Measurements from ENCODE around the gene TCF3. TPM values are rescaled to one million over a fixed set of nuclear protein-coding genes. Genes with fewer than 3 reads are reported as not detected.

The TCF3 gene
- total and polyA plus RNA-seq, 2 of the 8 experiments (the other 6 are each of a cell fraction or from before 2014, with no cell fraction given) = 241 to 348 TPM

DNA sequence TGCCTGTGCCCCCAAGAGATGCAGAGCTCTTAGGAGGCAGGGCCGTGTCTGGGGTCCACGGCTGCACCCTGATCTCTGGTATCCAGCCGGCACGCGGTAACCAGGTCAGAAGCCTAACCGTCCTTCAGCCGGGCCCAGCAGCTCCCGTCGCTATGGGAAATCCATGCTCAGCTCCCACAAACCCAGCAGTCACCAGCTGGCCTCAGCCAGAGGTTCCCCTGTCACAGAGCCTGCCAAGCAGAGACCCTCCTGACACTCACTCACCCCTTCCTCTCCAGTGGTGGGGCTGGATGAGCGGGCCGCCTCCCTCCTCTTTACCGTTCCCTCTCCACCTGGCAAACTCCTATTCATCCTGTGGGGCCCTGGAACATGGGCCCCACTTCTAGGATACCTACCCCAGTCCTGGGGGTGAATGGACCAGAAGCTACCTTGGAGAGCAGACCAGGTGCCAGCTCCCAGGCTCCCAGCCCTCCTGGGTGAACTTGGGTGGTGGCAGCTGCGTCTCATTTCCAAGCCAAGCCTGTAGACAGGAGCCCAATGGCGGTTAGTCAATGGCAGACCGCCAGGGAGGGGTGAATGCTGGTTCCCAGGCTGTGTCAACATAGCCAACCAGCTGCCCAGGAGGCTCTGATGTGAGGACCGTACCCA is 21.4 kb upstream of the TCF3 start (continued):
- TF ChIP-seq, protein P1, sequence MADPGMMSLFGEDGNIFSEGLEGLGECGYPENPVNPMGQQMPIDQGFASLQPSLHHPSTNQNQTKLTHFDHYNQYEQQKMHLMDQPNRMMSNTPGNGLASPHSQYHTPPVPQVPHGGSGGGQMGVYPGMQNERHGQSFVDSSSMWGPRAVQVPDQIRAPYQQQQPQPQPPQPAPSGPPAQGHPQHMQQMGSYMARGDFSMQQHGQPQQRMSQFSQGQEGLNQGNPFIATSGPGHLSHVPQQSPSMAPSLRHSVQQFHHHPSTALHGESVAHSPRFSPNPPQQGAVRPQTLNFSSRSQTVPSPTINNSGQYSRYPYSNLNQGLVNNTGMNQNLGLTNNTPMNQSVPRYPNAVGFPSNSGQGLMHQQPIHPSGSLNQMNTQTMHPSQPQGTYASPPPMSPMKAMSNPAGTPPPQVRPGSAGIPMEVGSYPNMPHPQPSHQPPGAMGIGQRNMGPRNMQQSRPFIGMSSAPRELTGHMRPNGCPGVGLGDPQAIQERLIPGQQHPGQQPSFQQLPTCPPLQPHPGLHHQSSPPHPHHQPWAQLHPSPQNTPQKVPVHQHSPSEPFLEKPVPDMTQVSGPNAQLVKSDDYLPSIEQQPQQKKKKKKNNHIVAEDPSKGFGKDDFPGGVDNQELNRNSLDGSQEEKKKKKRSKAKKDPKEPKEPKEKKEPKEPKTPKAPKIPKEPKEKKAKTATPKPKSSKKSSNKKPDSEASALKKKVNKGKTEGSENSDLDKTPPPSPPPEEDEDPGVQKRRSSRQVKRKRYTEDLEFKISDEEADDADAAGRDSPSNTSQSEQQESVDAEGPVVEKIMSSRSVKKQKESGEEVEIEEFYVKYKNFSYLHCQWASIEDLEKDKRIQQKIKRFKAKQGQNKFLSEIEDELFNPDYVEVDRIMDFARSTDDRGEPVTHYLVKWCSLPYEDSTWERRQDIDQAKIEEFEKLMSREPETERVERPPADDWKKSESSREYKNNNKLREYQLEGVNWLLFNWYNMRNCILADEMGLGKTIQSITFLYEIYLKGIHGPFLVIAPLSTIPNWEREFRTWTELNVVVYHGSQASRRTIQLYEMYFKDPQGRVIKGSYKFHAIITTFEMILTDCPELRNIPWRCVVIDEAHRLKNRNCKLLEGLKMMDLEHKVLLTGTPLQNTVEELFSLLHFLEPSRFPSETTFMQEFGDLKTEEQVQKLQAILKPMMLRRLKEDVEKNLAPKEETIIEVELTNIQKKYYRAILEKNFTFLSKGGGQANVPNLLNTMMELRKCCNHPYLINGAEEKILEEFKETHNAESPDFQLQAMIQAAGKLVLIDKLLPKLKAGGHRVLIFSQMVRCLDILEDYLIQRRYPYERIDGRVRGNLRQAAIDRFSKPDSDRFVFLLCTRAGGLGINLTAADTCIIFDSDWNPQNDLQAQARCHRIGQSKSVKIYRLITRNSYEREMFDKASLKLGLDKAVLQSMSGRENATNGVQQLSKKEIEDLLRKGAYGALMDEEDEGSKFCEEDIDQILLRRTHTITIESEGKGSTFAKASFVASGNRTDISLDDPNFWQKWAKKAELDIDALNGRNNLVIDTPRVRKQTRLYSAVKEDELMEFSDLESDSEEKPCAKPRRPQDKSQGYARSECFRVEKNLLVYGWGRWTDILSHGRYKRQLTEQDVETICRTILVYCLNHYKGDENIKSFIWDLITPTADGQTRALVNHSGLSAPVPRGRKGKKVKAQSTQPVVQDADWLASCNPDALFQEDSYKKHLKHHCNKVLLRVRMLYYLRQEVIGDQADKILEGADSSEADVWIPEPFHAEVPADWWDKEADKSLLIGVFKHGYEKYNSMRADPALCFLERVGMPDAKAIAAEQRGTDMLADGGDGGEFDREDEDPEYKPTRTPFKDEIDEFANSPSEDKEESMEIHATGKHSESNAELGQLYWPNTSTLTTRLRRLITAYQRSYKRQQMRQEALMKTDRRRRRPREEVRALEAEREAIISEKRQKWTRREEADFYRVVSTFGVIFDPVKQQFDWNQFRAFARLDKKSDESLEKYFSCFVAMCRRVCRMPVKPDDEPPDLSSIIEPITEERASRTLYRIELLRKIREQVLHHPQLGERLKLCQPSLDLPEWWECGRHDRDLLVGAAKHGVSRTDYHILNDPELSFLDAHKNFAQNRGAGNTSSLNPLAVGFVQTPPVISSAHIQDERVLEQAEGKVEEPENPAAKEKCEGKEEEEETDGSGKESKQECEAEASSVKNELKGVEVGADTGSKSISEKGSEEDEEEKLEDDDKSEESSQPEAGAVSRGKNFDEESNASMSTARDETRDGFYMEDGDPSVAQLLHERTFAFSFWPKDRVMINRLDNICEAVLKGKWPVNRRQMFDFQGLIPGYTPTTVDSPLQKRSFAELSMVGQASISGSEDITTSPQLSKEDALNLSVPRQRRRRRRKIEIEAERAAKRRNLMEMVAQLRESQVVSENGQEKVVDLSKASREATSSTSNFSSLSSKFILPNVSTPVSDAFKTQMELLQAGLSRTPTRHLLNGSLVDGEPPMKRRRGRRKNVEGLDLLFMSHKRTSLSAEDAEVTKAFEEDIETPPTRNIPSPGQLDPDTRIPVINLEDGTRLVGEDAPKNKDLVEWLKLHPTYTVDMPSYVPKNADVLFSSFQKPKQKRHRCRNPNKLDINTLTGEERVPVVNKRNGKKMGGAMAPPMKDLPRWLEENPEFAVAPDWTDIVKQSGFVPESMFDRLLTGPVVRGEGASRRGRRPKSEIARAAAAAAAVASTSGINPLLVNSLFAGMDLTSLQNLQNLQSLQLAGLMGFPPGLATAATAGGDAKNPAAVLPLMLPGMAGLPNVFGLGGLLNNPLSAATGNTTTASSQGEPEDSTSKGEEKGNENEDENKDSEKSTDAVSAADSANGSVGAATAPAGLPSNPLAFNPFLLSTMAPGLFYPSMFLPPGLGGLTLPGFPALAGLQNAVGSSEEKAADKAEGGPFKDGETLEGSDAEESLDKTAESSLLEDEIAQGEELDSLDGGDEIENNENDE (IDR thresholded peaks at IDR 0.05; ENCODE audit: insufficient replicate concordance, low read length) = no peak
- TF ChIP-seq CREB1 (IDR thresholded peaks at IDR 0.05) = no peak
- no peak for TF ChIP-seq TCF12 (IDR thresholded peaks at IDR 0.05; ENCODE audit: low read depth, low read length)
- no peak for TF ChIP-seq NRF1 (IDR thresholded peaks at IDR 0.05; ENCODE audit: low read depth, low read length)
- no peak for TF ChIP-seq ZNF274 (IDR thresholded peaks at IDR 0.05; ENCODE audit: borderline replicate concordance, extremely low read depth, low read length)
- TF ChIP-seq, protein P2, sequence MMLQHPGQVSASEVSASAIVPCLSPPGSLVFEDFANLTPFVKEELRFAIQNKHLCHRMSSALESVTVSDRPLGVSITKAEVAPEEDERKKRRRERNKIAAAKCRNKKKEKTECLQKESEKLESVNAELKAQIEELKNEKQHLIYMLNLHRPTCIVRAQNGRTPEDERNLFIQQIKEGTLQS (IDR thresholded peaks at IDR 0.05; ENCODE audit: insufficient read depth, low read depth, low read length) = no peak
- no peak for TF ChIP-seq ASH2L (IDR thresholded peaks at IDR 0.05; ENCODE audit: low read length)

Measured in H1 (cell line).